Fibroblast of the conjunctiva (primary cell): Measurements from ENCODE around the gene MRM2.
"Not testable (repeated sequence)": the region's sequence is repeated elsewhere in the genome, so short reads cannot be mapped to it uniquely, and the experiment has no call there.

ENCODE experiments used
- DNase-seq: peaks from one replicate; pipeline ENCODE4 v3.0.0-alpha.2; 2010; ENCODE audit warnings: low read depth

Gene MRM2

DNA sequence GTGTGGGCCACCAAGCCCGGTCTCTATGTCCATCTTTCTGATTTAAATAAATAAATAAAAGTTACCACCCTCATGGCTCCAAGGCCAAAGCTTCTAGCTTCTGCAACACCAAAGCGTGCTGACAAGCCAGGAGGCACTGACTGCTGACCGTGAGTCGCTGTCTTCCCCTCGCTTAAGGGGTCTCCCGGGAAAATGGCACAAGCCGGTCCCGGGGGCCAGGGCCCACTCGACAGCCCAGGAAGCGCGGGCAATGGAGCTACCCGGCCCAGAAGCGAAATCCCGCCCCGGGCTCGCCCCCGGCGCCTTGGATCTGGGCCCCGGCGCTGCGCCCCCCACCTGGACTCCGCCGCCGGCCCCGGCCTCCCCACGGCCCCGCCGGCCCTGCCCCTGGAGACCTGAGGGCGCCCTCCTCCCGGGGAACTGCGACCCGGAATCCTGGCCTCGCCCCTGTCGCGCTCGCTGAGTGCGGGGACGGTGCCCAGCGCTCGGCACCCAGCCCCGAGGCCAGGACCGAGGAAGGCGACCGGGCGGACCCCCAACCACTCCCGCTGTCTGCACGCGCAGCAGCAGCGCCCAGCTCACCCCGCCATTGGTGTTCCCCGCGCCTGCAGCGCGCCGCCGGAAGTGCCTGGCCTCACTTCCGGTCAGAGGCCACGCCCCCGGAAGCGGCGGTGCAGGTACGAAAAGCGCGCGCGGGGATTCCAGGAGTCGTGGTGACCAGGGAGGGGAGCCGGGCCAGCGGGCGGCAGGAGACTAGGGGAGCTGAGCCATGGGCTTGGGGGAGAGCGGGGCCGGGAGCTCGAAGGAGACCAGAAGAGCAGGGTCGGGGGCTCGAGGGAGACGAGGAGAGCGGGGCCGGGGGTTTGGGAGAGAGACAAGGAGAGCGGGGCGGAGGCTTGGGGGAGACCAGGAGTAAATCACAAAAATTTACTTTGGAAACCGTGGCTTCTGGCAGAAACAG lies at the start of gene MRM2, which contains the start of gene NUDT1:
Gene MRM2, minus strand, starts transcription at position 626 of the 961 bp plus-strand sequence. Its CDS starts 36 bp downstream, at position 590.
Gene NUDT1, plus strand, starts transcription at position 647 of the 961 bp plus-strand sequence. CDS start 2,349 bp downstream, outside the sequence.
- DNase-seq = peak; percentile 26

DNA sequence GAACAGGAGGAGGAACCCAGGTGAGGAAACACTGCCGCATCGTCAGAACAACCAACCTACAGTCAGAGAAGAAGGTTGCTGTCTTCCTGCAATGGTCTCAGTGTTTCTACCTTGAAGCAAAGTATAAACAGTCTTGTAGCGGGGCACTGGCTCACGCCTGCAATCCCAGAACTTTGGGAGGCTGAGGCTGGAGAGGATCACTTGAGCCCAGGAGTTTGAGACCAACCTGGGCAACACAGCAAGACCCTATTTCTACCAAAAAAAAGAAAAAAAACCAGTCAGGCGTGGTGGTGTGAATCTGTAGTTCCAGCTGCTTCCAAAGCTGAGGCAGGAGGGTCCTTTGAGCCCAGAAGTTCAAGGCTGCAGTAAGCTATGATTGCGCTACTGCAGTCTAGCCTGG lies 48.9 kb upstream of the MRM2 start:
- no peak for DNase-seq

DNA sequence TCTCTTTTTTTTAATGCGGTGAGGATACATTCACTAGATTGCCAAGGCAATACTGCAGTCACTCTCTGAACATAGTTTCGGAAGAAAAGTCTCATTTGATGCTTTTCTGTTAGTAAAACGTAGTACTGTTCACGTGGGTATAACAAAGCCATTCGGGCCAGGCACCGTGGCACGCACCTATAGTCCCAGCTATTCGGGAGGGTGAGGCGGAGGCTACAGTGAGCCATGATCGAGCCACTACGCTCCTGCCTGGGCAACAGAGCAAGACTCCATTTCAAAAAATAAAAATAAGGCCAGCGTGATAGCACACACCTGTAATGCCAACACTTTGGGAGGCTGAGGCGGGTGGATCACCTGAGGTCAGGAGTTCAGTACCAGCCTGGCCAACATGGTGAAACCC lies 47.6 kb upstream of the MRM2 start:
- no peak for DNase-seq

DNA sequence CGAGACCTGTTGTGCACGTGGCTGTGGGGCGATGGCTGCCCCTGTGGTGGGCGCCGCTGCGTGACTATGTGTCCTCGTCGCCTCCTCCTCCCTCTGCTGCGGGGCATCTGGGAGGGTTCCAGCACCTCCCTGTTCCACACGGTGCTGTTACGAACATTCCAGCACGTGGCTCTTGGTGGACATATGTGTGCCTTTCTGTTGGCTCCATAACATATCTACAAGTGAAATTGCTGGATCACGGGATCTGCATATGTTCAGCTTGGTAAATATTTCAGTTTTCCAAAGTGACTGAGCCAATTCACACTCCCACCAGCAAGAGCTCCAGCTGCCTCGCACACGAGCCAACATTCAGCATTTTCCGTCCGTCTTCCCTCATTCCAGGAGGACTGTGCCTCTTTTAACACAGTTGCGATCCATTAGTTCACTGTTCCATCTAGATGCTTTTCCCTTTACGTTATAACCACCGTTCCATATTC lies 47.1 kb upstream of the MRM2 start:
- DNase-seq = no peak

DNA sequence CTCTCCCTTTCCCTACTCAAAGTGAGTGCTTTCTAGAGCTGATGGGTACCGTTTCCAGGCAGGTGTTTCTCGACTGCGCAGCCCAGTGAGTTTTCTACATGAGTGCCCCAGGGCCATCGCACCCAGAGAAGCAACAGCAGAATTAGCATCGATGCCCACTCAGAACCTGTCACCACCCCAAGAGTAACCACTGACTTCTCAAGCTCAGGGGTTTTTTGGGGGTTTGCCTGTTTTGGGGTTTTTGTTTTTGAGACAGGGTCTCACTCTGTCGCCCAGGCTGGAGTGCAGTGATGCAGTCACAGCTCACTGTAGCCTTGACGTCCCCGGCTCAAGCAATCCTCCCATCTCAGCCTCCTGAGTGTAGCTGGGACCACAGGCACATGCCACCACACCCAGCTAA lies 46.5 kb upstream of the MRM2 start:
- DNase-seq = no peak

DNA sequence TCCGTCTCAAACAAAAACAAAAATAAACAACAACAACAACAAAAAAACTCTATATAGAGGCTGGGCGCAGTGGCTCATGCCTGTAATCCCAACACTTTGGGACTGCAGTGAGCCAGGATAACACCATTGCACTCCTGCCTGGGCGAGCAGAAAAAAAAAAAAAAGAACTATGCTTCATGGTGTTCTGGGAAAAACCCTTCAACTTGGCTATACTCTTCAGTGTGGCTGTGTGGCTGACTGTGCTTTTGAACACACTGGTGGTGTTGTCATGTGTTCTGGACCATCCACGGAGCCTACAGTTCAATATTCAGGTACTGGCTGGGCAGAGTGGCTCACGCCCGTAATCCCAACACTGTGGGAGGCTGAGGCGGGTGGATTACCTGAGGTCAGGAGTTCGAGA lies 45.7 kb upstream of the MRM2 start:
- no peak for DNase-seq

DNA sequence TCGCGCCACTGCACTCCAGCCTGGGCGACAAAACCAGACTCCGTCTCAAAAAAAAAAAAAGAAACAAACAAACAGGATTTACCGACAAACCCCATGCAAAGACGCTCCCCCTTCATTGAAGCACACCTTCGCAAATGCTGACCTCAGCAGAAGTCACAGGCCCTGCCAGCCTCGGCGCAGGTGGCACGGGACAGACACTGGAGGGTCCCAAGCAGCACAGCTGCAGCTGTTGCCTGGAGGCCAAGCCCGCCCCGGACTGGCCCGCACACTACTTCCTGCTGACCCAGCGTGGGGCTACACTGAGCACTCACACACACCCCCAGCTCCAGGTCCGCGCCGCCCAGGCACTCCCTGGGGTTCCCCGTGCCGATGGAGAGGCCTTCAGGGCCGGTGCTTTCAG lies 41.1 kb upstream of the MRM2 start:
- DNase-seq = no peak

DNA sequence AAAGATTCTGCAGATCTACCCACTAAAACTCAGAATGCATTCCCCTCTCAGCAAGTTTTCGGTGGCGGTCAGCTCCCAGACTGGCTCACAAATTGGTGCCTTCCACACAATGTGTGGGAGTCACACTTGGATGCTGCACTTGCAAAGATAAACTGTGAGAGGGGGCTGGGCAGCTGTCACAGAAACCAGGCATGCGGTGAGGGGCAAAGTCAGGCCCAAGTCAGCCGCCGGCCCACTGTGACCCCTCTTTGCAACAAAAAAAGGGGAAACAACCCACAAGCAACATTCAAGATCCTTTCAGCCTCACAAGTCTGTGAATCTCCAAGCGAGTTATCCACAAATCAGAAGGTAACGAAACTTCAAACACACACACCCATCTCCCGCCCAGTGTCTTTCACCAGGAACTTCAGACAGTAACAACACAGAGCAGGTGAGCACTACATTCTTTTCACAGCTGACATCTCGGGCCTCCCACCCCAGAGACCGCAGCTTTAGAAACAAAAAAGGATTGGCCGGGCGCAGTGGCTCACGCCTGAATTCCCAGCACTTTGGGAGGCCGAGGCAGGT lies 40.3 kb upstream of the MRM2 start:
- no peak for DNase-seq

DNA sequence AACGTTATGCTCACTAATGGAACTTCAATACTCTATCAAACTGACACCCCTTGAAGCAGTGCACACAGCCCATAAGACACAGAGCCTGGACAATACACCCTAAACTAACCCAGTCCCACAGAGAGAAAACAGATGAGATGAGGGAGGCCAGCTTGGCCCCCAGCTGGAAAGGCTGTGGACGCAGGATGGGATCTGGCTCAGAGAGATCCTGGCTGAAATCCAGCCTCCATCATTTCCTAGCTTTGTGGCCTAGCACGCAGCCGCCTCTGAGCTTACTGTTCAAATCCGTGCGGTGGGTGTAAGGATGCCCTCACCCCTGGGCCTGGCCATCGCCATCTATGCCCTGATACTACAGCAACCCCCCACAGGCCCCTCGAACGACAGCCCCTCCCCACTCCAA lies 39.5 kb upstream of the MRM2 start:
- DNase-seq = no peak

DNA sequence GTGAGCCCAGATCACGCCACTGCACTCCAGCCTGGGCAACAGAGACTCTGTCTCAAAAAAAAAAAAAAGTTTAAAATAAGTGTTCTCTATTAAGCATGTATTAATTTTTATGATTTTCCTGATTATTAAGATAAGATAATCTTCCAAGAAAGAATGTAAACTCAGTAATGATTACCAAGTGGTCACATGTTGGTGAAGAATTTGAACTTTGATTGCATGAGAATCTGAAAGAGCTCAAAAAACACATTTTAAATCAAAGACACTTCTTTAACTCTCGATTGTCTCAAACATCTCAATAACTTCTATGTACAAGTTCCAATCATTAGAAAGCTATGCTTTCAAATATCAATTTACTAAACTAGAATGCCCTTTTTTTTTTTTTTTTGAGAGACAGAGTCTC lies 38.4 kb upstream of the MRM2 start:
- DNase-seq = no peak

DNA sequence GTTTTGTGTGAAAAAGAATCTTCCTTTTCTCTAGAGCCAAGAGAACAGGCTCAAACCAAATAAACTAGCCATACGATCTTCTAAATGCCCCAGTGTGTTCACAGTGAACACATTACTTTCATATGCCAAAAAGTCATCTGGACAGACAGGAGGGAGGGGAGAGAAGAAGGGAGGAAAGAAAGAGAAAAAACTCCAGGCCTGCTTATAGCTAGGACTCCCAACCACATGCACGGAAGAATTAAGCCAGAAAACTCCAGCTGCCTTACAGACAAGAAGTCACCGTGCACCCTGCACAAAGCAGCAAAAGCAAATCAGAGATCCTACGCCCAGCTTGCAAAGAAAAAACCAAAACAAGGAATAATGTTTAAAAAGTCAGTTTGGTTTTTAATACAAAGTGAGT lies 37.9 kb upstream of the MRM2 start:
- no peak for DNase-seq

DNA sequence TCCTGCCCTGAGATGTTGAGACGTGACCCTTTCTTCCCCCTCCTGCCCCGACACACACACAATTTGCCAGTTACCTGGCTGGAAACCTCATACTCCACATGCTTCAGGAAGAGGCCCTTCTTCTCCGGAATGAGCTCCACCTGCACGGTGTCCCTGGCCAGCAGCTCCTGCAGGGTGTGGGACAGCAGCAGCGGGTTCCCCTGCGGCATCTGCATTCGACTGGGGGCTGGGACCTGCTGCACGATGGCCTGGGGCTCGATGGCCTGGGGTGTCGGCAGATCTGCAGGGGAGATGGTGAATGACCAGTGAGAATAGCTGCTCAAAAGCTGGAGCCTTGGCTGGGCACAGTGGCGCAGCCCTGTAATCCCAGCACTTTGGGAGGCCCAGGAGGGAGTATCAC lies 36.0 kb upstream of the MRM2 start:
- no peak for DNase-seq

DNA sequence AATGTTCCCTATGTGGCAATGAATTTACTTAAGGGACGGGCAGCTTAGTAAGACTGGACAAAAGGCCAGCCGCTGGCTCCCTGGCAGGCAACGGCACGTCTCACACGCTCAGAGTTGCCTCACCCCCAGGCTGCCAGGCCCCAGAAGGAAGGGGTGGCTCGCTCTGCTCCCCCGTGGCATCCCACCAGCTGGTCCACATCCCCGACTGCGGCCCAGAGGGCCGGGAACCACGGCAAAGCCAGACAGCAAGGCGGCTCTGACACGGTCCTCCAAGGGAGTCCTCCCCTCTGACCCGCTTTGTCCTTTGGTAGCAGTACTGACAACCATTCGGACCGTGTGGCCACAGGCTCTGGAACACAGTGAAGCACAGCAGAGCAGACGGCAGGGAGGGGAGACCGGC lies 34.1 kb upstream of the MRM2 start:
- DNase-seq = no peak

DNA sequence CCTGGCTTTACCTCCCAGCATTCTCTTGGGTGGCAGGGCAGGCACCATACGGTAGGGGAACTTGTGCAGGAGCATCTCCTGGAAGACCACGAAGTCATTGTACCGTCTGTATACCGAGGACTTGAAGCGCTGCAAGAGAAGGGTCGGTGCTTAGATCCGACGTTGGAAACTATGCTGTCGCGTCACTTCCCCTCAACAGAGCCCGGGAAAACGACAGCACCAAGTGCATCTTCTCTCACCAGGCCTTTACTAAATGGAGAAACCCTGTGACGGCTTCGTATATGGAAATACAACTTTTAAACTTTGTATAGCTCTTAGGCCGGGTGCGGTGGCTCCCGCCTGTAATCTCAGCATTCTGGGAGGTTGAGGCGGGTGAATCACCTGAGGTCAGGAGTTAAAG lies 33.1 kb upstream of the MRM2 start:
- DNase-seq = no peak

DNA sequence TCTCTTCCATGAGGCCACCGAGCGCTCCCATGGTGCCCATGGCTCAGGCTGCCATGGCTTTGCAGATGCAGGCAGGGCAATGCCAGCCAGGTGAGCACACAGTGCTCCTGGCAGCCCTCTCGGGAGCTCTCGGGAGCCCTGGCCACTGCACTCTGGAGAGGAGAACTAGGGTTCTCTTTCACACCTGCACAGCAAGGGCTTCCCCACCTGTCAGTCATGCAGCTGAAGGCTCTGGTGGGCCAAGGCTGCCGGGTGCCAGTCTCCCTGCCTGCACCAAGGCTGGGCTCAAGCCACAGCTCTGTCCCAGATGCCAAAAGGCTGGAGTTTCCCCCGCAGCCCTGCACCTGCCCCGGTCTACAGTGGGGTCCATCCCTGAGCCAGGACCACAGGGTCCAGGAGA lies 32.7 kb upstream of the MRM2 start:
- no peak for DNase-seq

DNA sequence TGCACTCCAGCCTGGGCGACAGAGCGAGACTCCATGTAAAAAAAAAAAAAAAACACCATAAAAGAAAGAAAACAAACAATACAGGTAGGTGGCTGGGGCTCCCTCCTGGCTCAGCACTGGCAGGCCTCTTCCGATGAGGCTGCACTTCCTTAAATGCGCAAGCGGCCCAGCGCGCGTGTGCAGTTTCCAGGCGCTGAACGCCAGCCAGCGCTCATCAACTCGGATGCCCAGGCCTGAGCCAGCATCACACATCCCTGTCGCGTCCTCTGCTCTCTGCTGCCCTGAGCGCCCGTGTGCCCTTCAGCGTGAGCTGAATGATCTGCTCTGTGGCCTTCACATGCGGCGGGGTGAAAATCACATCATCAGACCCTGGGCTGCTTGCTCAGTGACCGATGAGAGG lies 31.9 kb upstream of the MRM2 start:
- DNase-seq = no peak

DNA sequence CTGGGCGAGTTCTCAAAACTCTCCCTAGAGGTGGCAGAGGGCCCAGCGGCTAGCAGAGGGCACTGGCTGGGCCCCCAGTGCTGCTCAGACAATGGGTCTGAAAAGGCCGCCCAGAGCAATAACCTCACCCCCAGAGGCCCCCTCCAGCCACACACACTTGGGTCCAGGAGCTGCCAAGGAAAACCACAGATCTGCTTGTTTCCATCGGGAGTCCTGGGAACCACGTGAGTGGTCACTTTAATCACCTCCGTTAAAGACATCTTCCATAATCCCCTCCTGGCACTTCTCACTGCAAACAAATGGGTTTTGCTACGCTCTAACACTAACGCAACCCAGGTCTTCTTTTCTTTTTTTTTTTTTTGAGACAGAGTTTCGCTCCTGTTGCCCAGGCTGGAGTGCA lies 30.0 kb upstream of the MRM2 start:
- no peak for DNase-seq

DNA sequence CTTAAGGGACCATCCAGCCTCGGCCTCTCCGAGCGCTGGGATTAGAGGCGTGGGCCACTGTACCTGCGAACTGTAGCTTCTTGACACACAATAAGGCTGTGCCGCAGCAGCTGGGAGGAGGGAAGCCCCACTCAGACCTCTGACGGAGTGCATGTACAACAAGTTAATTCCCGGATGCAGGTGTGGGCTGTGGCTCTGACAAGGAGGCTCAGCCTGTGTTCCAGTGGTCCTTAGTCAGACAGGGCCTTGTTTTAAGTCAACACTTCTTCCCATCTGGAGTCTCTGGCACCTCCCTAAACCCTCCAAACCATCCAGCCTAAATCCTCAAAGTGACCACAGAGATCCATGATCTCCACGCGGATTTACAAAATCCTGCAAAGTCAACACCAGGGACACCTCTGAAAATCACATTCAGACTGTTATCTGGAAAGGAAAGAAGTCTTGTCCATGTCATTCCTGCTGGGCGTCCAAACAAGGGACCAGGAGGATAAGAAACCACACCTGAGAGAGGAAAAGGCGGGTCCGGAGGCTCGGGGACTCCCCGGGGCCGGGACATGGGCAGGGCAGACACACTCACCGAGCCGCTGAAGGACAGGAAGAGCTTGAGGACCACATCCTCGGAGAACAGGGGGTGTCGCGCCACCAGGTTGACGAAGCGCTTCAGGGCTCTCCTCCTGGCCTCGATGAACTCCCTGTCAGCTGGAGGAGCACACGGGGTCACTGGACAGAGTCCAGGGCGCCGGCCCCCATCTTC lies 29.4 kb upstream of the MRM2 start:
- no peak for DNase-seq

DNA sequence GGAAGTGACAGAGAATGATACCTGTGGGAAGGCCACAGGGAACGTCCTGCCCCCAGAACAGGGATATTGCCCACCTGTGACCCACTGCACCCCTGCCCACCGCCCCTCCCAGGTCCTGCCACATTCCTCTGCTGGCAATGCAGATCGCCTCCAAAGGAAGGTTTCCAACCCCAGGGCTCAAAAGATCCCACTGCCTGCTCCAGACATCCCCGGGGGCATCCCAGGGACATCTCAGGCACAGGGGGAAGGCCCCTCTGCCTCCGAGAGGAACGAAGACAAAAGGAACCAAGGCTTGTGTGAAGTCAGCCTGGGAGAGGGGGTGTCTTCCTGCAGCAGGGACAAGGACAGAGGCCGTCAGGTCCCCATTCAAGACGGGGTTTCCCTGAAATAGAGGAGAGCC lies 28.5 kb upstream of the MRM2 start:
- DNase-seq = no peak

DNA sequence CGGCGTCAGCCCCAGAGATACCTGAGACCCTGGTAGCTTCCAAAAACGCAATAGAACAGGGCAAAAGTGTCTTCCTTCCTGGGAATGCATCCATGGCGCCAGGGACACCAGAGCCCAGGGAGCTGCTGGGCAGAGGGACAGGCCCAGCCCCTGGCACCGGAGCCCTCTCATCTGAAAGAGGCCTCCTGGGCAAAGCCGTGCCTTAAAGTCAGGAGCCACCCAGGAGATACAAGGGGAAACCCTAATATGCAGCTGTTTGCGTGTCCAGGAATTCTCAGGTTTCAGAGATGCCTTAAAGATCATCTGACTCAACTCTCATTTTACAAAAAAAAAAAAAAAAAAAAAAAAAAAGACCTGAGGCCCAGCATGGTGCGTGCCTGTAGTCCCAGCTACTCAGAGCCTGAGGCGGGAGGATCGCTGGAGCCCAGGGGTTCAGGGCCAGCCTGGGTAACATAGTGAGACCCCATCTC lies 28.0 kb upstream of the MRM2 start:
- DNase-seq = no peak

DNA sequence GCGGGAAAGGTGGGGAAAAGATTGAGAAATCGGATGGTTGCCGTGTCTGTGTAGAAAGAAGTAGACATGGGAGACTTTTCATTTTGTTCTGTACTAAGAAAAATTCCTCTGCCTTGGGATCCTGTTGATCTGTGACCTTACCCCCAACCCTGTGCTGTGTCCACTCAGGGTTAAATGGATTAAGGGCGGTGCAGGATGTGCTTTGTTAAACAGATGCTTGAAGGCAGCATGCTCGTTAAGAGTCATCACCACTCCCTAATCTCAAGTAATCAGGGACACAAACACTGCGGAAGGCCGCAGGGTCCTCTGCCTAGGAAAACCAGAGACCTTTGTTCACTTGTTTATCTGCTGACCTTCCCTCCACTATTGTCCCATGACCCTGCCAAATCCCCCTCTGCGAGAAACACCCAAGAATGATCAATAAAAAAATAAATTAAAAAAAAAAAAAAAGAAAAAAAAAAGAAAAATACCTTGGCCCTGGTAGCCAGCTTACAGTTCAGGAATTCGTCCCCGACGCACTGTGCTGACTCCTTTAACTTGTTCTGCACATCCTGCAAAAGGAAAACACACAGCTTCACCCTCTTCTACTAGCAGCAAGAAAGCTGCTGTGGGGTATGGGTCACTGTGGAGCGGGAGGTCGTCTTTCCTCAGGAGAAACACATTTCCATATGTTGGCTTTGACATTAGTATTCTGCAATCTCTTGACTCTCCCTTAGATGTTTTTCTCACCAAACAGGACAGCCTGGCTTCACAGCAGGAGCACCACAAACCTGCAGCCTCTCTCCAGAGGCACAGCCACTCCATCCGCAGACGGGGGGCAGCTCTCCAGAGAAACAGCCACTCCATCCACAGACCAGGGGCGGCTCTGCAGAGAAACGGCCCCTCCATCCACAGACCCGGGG lies 27.3 kb upstream of the MRM2 start:
- not testable (repeated sequence) for DNase-seq
